Measurements from ENCODE around the gene NPDC1.

DNA sequence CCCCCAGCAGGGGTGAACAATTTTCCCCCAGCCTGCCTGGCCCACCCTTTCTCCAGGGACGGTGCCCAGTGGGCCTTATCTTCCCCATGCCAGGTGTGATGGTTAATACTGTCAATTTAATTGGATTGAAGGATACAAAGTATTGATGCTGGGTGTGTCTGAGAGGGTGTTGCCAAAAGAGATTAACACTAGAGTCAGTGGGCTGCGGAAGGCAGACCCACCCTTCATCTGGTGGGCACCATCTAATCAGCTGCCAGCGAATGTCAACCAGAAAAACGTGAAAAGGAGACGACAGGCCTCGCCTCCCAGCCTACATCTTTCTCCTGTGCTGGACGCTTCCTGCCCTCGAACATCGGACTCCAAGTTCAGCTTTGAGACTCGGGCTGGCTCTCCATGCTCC lies 8.5 kb downstream of the NPDC1 start:
- TF ChIP-seq CTCF (IDR thresholded peaks at IDR 0.05) (no peak), POLR2A (IDR thresholded peaks at IDR 0.05) (no peak)

All from body of pancreas (tissue), 4 donors.